ENCODE results near the gene SDS. TPM values are rescaled to one million over a fixed set of nuclear protein-coding genes. Genes with fewer than 3 reads are reported as not detected.

The SDS gene
- total RNA-seq, 2 donors from 2014 or later, result not detected

GRCh38 chr12:113401066-113402000, 2.4 kb downstream of the SDS start:
- H3K9me3 ChIP-seq (ENCODE audit: control insufficient read depth, low read length, poor library complexity, severe bottlenecking), result no peaks in the 10 kb centered on the region
- Mint-ChIP-seq H3K4me3 (no peak overlapping the region), H3K36me3 (ENCODE audit: low read depth) (peaks cover 2% of the 10 kb centered on the region), H3K27me3 (peaks cover 23% of the 10 kb centered on the region), H3K27ac (no peak overlapping the region), H3K4me1 (peaks cover 2% of the 10 kb centered on the region)
- ATAC-seq (no peak), DNase-seq (no peak)

- peaks cover 2% of the 10 kb centered on the region for H3K36me3 Mint-ChIP-seq (ENCODE audit: low read depth)
- DNase-seq (no peak), ATAC-seq (no peak)
- H3K27me3 Mint-ChIP-seq, result peaks cover 23% of the 10 kb centered on the region
- H3K4me1 Mint-ChIP-seq, result peaks cover 2% of the 10 kb centered on the region
- H3K27ac Mint-ChIP-seq, result no peak overlapping the region
- no peaks in the 10 kb centered on the region for H3K9me3 ChIP-seq (ENCODE audit: control insufficient read depth, low read length, poor library complexity, severe bottlenecking)
- no peak overlapping the region for H3K4me3 Mint-ChIP-seq
These were observed 3.3 kb downstream of the SDS start for GRCh38 chr12:113400362-113400761.

- no peak for ATAC-seq
- Mint-ChIP-seq H3K36me3 (ENCODE audit: low read depth) (peaks cover 2% of the 10 kb centered on the region), H3K4me3 (no peak overlapping the region), H3K4me1 (peaks cover 2% of the 10 kb centered on the region), H3K27me3 (peaks cover 23% of the 10 kb centered on the region), H3K27ac (no peak overlapping the region)
- no peak for DNase-seq
- H3K9me3 ChIP-seq (ENCODE audit: control insufficient read depth, low read length, poor library complexity, severe bottlenecking), result no peaks in the 10 kb centered on the region
These were observed 4.2 kb downstream of the SDS start for GRCh38 chr12:113399490-113399889.

GRCh38 chr12:113398346-113399290, 5.1 kb downstream of the SDS start:
- no peaks in the 10 kb centered on the region for H3K9me3 ChIP-seq (ENCODE audit: control insufficient read depth, low read length, poor library complexity, severe bottlenecking)
- Mint-ChIP-seq H3K4me1 (peaks cover 2% of the 10 kb centered on the region), H3K4me3 (no peak overlapping the region), H3K36me3 (ENCODE audit: low read depth) (peaks cover 2% of the 10 kb centered on the region), H3K27me3 (peaks cover 23% of the 10 kb centered on the region), H3K27ac (no peak overlapping the region)
- ATAC-seq, result no peak
- no peak for DNase-seq

- H3K9me3 ChIP-seq (ENCODE audit: control insufficient read depth, low read length, poor library complexity, severe bottlenecking), result no peaks in the 10 kb centered on the region
- no peak overlapping the region for H3K27ac Mint-ChIP-seq
- peaks cover 2% of the 10 kb centered on the region for H3K36me3 Mint-ChIP-seq (ENCODE audit: low read depth)
- DNase-seq, result no peak
- H3K27me3 Mint-ChIP-seq, result peaks cover 20% of the 10 kb centered on the region
- H3K4me1 Mint-ChIP-seq, result peaks cover 2% of the 10 kb centered on the region
- no peak overlapping the region for H3K4me3 Mint-ChIP-seq
- ATAC-seq, result no peak
These were observed 6.0 kb downstream of the SDS start for GRCh38 chr12:113397497-113398197.

GRCh38 chr12:113396828-113397496, 6.7 kb downstream of the SDS start:
- no peaks in the 10 kb centered on the region for H3K9me3 ChIP-seq (ENCODE audit: control insufficient read depth, low read length, poor library complexity, severe bottlenecking)
- DNase-seq, result no peak
- ATAC-seq, result no peak
- Mint-ChIP-seq H3K27me3 (peaks cover 14% of the 10 kb centered on the region), H3K4me1 (peaks cover 2% of the 10 kb centered on the region), H3K4me3 (no peak overlapping the region), H3K27ac (no peak overlapping the region), H3K36me3 (ENCODE audit: low read depth) (peaks cover 2% of the 10 kb centered on the region)

- ATAC-seq (no peak), DNase-seq (no peak)
- peaks cover 13% of the 10 kb centered on the region for H3K27me3 Mint-ChIP-seq
- H3K4me3 Mint-ChIP-seq, result no peak overlapping the region
- no peaks in the 10 kb centered on the region for H3K9me3 ChIP-seq (ENCODE audit: control insufficient read depth, low read length, poor library complexity, severe bottlenecking)
- no peak overlapping the region for H3K27ac Mint-ChIP-seq
- peaks cover 2% of the 10 kb centered on the region for H3K4me1 Mint-ChIP-seq
- peaks cover 2% of the 10 kb centered on the region for H3K36me3 Mint-ChIP-seq (ENCODE audit: low read depth)
These were observed 7.5 kb downstream of the SDS start for GRCh38 chr12:113396200-113396599.

- Mint-ChIP-seq H3K27ac (no peak overlapping the region), H3K36me3 (ENCODE audit: low read depth) (no peaks in the 10 kb centered on the region), H3K4me3 (no peak overlapping the region), H3K27me3 (peaks cover 6% of the 10 kb centered on the region), H3K4me1 (peaks cover 2% of the 10 kb centered on the region)
- ATAC-seq (no peak), DNase-seq (no peak)
- no peaks in the 10 kb centered on the region for H3K9me3 ChIP-seq (ENCODE audit: control insufficient read depth, low read length, poor library complexity, severe bottlenecking)
These were observed 8.6 kb downstream of the SDS start for GRCh38 chr12:113395119-113395518.

- Mint-ChIP-seq H3K27me3 (no peaks in the 10 kb centered on the region), H3K4me1 (peaks cover 2% of the 10 kb centered on the region), H3K4me3 (no peak overlapping the region), H3K36me3 (ENCODE audit: low read depth) (no peaks in the 10 kb centered on the region), H3K27ac (no peak overlapping the region)
- DNase-seq (no peak), ATAC-seq (no peak)
- no peaks in the 10 kb centered on the region for H3K9me3 ChIP-seq (ENCODE audit: control insufficient read depth, low read length, poor library complexity, severe bottlenecking)
These were observed 9.9 kb downstream of the SDS start for GRCh38 chr12:113393749-113394148.

GRCh38 chr12:113392988-113393579, 10.6 kb downstream of the SDS start:
- no peaks in the 10 kb centered on the region for H3K9me3 ChIP-seq (ENCODE audit: control insufficient read depth, low read length, poor library complexity, severe bottlenecking)
- Mint-ChIP-seq H3K36me3 (ENCODE audit: low read depth) (no peaks in the 10 kb centered on the region), H3K27ac (no peak overlapping the region), H3K4me1 (peaks cover 2% of the 10 kb centered on the region), H3K4me3 (no peak overlapping the region), H3K27me3 (no peaks in the 10 kb centered on the region)
- ATAC-seq (no peak), DNase-seq (no peak)

- no peak for DNase-seq
- Mint-ChIP-seq H3K27me3 (no peaks in the 10 kb centered on the region), H3K27ac (no peak overlapping the region), H3K36me3 (ENCODE audit: low read depth) (no peaks in the 10 kb centered on the region), H3K4me1 (no peaks in the 10 kb centered on the region), H3K4me3 (no peak overlapping the region)
- no peak for ATAC-seq
- H3K9me3 ChIP-seq (ENCODE audit: control insufficient read depth, low read length, poor library complexity, severe bottlenecking), result no peaks in the 10 kb centered on the region
These were observed 11.2 kb downstream of the SDS start for GRCh38 chr12:113392520-113392919.

GRCh38 chr12:113391650-113392337, 11.9 kb downstream of the SDS start:
- H3K27me3 Mint-ChIP-seq, result no peaks in the 10 kb centered on the region
- no peaks in the 10 kb centered on the region for H3K9me3 ChIP-seq (ENCODE audit: control insufficient read depth, low read length, poor library complexity, severe bottlenecking)
- DNase-seq, result no peak
- no peak overlapping the region for H3K27ac Mint-ChIP-seq
- no peaks in the 10 kb centered on the region for H3K36me3 Mint-ChIP-seq (ENCODE audit: low read depth)
- no peak overlapping the region for H3K4me3 Mint-ChIP-seq
- ATAC-seq, result no peak
- no peaks in the 10 kb centered on the region for H3K4me1 Mint-ChIP-seq
